Thoracic aorta (tissue), 2 donors: Measurements from ENCODE around the gene NDUFV1. TPM values are rescaled to one million over a fixed set of nuclear protein-coding genes. Genes with fewer than 3 reads are reported as not detected.

Experiments used
- ATAC-seq: fragments of 150-250 bp; one replicate; pipeline ENCODE4 v1.8.0; 2017; ENCODE audit warnings: low read depth; ENCODE audit not compliant: insufficient number of reproducible peaks, low FRiP score
- DNase-seq: peaks from one replicate; pipeline ENCODE4 v3.0.0-alpha.2; 2020; ENCODE audit warnings: low spot score
- H3K27ac ChIP-seq, 2 donors: fragments of 200-600 bp; sonication (generic); 1 replicate in 1 of 2; 2 replicates in 1 of 2; pipeline ENCODE4 v1.5.1; 2016; ENCODE audit warnings: mild to moderate bottlenecking in 2 of 2, moderate library complexity in 2 of 2
- H3K27me3 ChIP-seq: fragments of 200-600 bp; sonication (generic); replicated peaks from 2 replicates; pipeline ENCODE4 v1.6.0; 2016; ENCODE audit warnings: mild to moderate bottlenecking; ENCODE audit not compliant: insufficient read depth
- H3K36me3 ChIP-seq: fragments of 200-600 bp; sonication (generic); one replicate; pipeline ENCODE4 v1.5.1; 2016
- H3K4me1 ChIP-seq, 2 donors: fragments of 200-600 bp; sonication (generic); 1 replicate in 1 of 2; 2 replicates in 1 of 2; pipeline versions ENCODE4 v1.5.1 to v1.6.0; 2016; ENCODE audit warnings: low read depth in 2 of 2, mild to moderate bottlenecking in 1 of 2; ENCODE audit not compliant: control insufficient read depth in 1 of 2
- H3K4me3 ChIP-seq: fragments of 200-600 bp; sonication (generic); 2 replicates; pipeline ENCODE4 v1.5.1; 2016; ENCODE audit warnings: mild to moderate bottlenecking
- H3K9me3 ChIP-seq: fragments of 200-600 bp; sonication (generic); 2 replicates; pipeline ENCODE4 v1.5.1; 2016
- CTCF ChIP-seq: fragments of 200-600 bp; sonication (generic); IDR thresholded peaks from one replicate; pipeline ENCODE4 v1.5.1; 2019; ENCODE audit warnings: antibody characterized with exemption
- total RNA-seq, 2 donors: library from RNA; depleted of rRNA; stranded (reverse); fragments of >200 nt; gene quantifications; one replicate each; pipeline versions ENCODE4 v1.1.0 to v1.2.3, GENCODE V29; 2016

Gene NDUFV1
- total RNA-seq, 2 donors from 2014 or later: 240 to 252 TPM

- Histone ChIP-seq H3K4me3 (no peak overlapping the region), H3K36me3 (no peaks in the 10 kb centered on the region)
These were observed 29.8 kb upstream of the NDUFV1 start for GRCh38 chr11:67576735-67577475.

GRCh38 chr11:67577951-67578350 lies 28.8 kb upstream of the NDUFV1 start:
- H3K4me3 ChIP-seq: no peak overlapping the region
- no peak for ATAC-seq
- TF ChIP-seq CTCF: no peak
- H3K9me3 ChIP-seq: no peaks in the 10 kb centered on the region
- DNase-seq: no peak
- H3K4me1 ChIP-seq: peaks cover 0 to 5% of the 10 kb centered on the region in 2 donors
- no peak overlapping the region for H3K27ac ChIP-seq
- no peaks in the 10 kb centered on the region for H3K36me3 ChIP-seq
- H3K27me3 ChIP-seq: no peaks in the 10 kb centered on the region

More at GRCh38 chr11:67576735-67577475, 29.8 kb upstream of the NDUFV1 start:
- no peak overlapping the region for H3K27ac ChIP-seq
- TF ChIP-seq CTCF: no peak
- peaks cover 0 to 5% of the 10 kb centered on the region in 2 donors for H3K4me1 ChIP-seq
- ATAC-seq (no peak), DNase-seq (no peak)
- H3K9me3 ChIP-seq: no peaks in the 10 kb centered on the region
- no peaks in the 10 kb centered on the region for H3K27me3 ChIP-seq

DNA sequence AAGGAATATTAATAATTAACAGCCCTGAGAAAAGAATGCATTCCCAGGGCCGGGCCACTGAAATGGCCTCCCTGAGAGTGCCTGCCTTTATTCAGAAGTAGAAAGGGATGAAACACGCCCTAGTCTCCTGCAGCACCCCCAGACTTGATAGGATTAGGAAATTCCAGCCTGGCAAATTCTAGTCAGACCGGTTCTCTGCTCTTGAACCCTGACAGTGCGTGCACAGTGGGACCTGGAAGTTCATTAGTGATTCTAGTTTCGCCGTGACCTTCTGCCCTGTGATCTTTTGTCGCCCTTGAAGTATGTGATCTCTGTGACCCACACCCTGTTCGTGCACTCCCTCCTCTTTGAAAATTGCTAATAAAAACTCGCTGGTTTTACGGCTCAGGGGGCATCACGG lies 25.3 kb upstream of the NDUFV1 start:
- no peak for TF ChIP-seq CTCF
- no peak overlapping the region for H3K27ac ChIP-seq
- H3K36me3 ChIP-seq: peaks cover 8% of the 10 kb centered on the region
- H3K9me3 ChIP-seq: no peaks in the 10 kb centered on the region
- DNase-seq (no peak), ATAC-seq (no peak)
- no peaks in the 10 kb centered on the region for H3K27me3 ChIP-seq
- H3K4me1 ChIP-seq: peaks cover 14 to 26% of the 10 kb centered on the region in 2 donors
- H3K4me3 ChIP-seq: no peak overlapping the region

GRCh38 chr11:67582011-67582410 lies 24.7 kb upstream of the NDUFV1 start:
- no peaks in the 10 kb centered on the region for H3K9me3 ChIP-seq
- peaks cover 10% of the 10 kb centered on the region for H3K36me3 ChIP-seq
- H3K27me3 ChIP-seq: no peaks in the 10 kb centered on the region
- DNase-seq (no peak), ATAC-seq (no peak)
- no peak overlapping the region for H3K27ac ChIP-seq
- TF ChIP-seq CTCF: no peak
- peaks cover 14 to 25% of the 10 kb centered on the region in 2 donors for H3K4me1 ChIP-seq
- no peak overlapping the region for H3K4me3 ChIP-seq

- ATAC-seq: peak; percentile 86
- peak; percentile 68 for DNase-seq
- Histone ChIP-seq H3K4me1 (peaks cover 14 to 21% of the 10 kb centered on the region in 2 donors), H3K36me3 (peaks cover 10% of the 10 kb centered on the region), H3K9me3 (no peaks in the 10 kb centered on the region), H3K4me3 (peak within 1 kb of the TSS; percentile 82), H3K27me3 (no peaks in the 10 kb centered on the region), H3K27ac (peak within 1 kb of the TSS; percentile 94 to 99)
- TF ChIP-seq CTCF: peak; percentile 78
These were observed 23.2 kb upstream of the NDUFV1 start, which contains the start of gene GSTP1 for GRCh38 chr11:67583247-67584204. Gene GSTP1, plus strand, starts transcription at chr11:67583812. Its CDS starts 32 bp downstream, at chr11:67583844.
